ENCODE results near the gene CREBBP.

GRCh38 chr16:3712861-3713372, 167.6 kb downstream of the CREBBP start:
- TF ChIP-seq, protein P1, sequence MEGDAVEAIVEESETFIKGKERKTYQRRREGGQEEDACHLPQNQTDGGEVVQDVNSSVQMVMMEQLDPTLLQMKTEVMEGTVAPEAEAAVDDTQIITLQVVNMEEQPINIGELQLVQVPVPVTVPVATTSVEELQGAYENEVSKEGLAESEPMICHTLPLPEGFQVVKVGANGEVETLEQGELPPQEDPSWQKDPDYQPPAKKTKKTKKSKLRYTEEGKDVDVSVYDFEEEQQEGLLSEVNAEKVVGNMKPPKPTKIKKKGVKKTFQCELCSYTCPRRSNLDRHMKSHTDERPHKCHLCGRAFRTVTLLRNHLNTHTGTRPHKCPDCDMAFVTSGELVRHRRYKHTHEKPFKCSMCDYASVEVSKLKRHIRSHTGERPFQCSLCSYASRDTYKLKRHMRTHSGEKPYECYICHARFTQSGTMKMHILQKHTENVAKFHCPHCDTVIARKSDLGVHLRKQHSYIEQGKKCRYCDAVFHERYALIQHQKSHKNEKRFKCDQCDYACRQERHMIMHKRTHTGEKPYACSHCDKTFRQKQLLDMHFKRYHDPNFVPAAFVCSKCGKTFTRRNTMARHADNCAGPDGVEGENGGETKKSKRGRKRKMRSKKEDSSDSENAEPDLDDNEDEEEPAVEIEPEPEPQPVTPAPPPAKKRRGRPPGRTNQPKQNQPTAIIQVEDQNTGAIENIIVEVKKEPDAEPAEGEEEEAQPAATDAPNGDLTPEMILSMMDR (IDR thresholded peaks at IDR 0.05): no peak
- no peak for TF ChIP-seq EP300 (IDR thresholded peaks at IDR 0.05)

Data from upper lobe of left lung (tissue), 4 donors.